Stimulated activated CD4-positive, alpha-beta T cell treated with anti-CD3 and anti-CD28 coated beads, Interleukin-12 subunit alpha, Interleukin-12 subunit beta, amount 100 ng/mL, for 24 hours (primary cell): ENCODE data around the gene OR1S1.
"Not testable (repeated sequence)": the region's sequence is repeated elsewhere in the genome, so short reads cannot be mapped to it uniquely, and the experiment has no call there.

ENCODE experiments used
- DNase-seq, 2 experiments: peaks; one replicate each; pipeline ENCODE4 v3.0.0-alpha.2; 2020; ENCODE audit warnings: low read depth in 2 of 2

OR1S1 gene

DNA sequence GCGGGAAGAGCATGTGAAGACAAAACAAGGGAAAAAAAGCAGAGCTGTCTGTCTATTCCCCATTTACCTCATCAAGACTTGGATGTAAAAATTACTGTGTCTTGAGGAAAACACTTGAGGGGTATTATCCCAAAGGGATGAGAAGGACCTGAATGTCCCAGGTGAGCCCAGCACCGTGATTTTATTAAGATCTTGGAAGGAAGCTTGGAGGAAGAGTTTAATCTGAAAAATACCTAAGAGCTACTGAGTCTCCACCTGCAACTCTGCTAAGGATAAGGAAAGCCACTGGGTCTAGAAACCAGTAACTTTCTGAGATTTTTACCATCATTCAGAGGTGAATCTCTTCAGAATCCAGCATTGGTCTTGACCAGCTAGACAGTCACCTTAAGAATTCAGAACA is at the start of gene OR1S1:
Gene OR1S1 (plus strand): TSS at position 301 of the 400 bp plus-strand sequence.
- DNase-seq, result not testable (repeated sequence)

DNA sequence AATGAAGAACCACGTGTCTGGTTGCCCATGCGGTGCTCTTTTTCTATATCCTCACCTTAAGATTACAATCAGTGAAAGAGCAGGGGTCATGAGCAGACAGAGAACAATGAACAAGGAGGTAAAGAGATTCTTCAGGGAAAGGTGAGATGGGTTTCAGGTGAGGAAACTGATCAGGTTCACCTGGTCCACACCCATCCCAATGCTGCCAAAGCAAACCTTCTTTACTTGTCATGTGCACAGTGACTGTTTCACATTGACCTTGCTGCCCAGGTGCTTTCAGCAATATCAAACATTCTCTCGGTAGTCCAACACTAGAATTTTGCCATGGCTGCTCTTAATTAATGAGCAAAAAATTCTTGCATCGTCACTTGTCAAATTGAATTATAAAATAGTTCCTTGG is 48.1 kb upstream of the OR1S1 start:
- DNase-seq, result no peak

- DNase-seq, result no peak
These were observed 47.5 kb upstream of the OR1S1 start for GRCh38 chr11:58164990-58165389.

DNA sequence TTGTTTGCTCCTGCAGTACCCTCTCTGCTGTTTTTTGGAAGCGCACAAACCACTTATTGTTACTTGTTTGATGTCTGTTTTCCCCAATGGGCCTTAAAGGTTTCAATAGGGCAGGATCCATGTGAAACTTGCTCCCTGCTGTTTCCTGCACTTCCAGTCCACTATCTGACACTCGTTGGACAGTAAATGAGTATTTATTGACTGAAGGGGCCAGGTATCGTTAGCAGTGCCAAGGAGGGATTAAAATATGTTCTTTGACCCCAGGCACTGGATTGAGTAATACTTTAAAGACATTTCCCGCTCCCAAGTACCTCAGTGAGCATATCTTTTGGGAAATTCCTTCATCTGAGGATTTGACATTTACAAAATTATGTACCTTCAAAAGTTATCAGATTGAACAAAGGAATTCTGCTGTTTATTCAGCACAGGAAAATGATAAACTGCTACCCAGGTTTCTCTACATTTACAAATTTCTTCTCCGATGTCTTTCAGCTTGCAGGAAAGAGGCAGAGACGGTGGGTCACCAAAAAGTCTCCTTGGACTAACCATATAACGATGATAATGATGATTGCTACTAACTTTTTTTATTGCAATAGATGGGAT is 46.9 kb upstream of the OR1S1 start:
- DNase-seq, result no peak

DNA sequence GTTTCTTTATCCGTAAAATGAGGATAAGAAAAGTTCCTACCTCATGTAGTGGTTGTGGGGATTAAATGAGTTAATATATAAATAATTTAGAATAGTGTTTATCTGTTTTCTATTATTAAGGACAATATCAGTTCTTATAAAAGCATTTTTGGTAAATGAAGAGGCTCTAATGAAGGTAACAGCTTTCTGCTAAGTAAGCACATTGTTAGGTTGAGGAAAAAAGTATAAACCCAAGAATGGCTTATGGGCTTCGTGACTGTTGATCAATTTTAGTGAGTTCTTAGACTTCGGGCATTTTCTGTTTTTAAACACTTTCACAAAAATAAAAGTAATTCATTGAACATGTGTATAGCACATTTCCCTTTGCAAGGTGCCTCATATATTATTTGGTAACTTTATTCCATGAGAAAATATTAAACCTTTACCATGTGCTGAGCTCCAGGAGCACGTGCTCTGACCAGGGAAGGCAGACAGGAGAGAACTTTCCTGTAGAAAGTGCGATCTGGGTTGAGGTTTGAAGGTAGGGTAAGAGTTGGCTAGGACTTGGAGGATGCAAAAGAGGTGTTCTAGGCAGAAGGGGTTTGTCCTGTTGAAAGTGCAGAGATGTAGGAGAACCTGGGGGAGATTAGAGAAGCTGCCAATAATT is 35.0 kb upstream of the OR1S1 start:
- no peak for DNase-seq

GRCh38 chr11:58178444-58178843 is 34.1 kb upstream of the OR1S1 start:
- DNase-seq, result no peak

GRCh38 chr11:58179648-58180047 is 32.9 kb upstream of the OR1S1 start:
- no peak for DNase-seq

- no peak for DNase-seq
These were observed 25.6 kb upstream of the OR1S1 start for GRCh38 chr11:58186938-58187337.

DNA sequence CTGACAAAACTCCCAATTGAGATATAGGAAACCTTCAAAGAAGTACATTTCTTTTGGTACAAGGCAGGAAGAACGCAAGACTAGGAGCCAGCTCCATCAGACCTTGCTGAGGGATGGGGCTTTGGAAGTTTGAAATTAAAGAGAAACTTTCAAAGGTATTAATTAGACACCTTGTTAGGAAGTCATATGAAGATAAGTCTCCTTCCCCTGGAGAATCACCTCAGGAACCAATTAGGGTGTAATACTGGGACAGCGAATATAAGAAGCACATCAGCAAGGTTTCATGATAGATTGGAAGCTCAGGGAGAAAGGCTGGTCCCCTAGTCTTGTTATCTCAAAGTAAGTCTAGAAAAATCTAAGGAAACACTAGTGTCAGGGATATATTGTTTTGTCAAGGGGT is 23.8 kb upstream of the OR1S1 start, which contains the start of gene OR9Q2:
Gene OR9Q2 (plus strand): TSS at position 301 of the 400 bp plus-strand sequence. CDS start 1,421 bp downstream, outside the sequence.
- DNase-seq, result no peak

GRCh38 chr11:58192229-58192628 is 20.3 kb upstream of the OR1S1 start:
- no peak for DNase-seq

DNA sequence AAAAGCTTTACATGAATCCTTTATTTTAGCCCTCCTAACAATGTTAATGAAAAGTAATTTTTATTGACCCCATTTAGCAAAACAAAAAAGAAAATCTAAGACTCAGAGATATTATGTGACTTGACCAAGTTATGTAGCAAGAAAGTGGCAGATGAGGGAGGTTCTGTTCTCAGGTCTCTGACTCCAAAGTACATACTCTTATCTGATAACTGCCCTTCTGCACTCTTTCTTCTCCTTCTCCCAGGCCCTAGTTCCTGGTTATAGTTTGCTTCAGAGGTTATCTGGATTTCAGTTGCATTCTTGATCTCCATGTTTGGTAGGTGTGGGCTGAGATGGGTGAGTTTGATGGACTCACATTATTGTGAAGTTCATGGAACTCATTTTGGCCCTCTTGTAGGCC is 19.1 kb upstream of the OR1S1 start:
- DNase-seq, result no peak

- no peak for DNase-seq
These were observed 16.6 kb upstream of the OR1S1 start for GRCh38 chr11:58195939-58196338.

GRCh38 chr11:58199271-58199670 is 13.2 kb upstream of the OR1S1 start:
- DNase-seq, result no peak

DNA sequence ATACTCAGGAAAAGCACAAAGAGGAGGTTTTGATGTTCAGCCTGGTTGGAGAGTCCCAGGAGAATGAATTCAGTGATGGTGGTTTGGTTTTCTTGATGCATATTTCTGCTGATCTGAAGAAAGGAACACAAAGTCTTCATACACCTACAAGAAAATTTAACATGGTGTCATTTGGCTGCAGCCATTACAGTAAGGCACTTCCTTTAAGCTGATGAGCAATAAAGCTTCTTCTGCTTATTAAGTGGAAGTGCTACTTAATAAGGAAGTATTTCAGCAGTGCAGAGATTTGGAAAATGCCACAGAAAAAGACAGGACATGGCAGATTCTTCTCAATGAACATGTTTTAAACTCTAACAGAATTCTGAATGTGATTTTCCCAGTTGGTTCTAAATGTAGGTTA is 8.5 kb upstream of the OR1S1 start, which contains the start of gene OR1S2:
Gene OR1S2 (minus strand): TSS at position 101 of the 400 bp plus-strand sequence. CDS start 0 bp downstream, at position 101.
- DNase-seq, result no peak

DNA sequence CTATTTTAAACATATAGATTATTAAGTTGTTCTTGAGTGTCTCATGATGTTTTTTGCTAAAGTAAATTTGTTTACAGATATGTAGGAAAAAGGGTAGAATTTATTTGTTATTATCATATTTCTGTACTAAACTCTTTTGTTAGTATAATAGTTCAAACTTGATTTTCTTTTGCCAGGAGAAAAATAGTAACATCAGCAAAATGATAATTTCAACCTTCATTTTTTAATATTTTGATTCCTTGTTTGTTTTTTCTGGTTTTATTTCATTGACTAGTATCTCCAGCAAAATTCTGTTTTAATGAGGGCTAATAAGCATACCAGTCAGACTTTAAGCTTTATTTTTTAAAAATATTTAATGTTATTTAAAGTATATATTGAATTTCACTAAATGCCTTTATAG is 4.0 kb downstream of the OR1S1 start:
- DNase-seq, result no peak

GRCh38 chr11:58222721-58223120 is 10.2 kb downstream of the OR1S1 start:
- DNase-seq, result no peak

- DNase-seq, result no peak
These were observed 15.6 kb downstream of the OR1S1 start for GRCh38 chr11:58227956-58228615.

DNA sequence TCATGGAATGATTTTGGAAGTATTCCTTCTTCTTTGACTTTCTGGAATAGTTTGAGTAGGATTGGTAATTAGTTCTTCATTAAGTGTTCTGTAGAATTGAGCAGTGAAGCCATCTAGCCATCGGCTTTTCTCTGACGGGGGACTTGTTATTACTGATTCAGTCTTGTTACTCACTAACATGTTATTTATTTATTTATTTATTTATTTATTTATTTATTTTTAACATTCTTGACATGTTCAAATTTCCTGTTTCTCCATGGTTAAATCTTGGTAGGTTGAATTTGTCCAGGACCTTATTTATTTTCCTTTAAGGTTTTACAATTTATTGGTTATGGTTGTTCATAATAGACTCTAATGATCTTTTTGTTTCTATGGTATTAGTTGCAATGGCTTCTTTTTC is 31.4 kb downstream of the OR1S1 start:
- DNase-seq, result no peak

- DNase-seq, result no peak
These were observed 42.4 kb downstream of the OR1S1 start for GRCh38 chr11:58254936-58255335.

DNA sequence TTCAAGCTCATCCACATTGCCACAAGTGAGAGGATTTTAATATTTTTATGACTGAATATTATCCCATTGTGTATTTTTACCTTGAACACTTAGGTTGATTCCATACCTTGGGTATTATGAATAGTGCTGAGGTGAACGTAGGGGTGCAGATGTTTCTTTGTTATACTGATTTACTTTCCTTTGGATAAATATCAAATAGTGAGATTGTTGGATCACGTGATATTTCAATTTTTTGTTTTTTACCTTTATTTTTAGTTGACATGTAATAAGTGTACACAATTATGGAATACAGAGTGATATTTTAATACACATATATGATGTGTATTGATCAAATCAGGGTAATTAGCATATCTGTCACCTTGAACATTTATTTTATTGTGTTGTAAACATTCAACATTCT is 47.5 kb downstream of the OR1S1 start:
- DNase-seq, result no peak
